Fibroblast of lung (primary cell): ENCODE results near the gene TMX4.

Experiments
- EZH2 ChIP-seq: IDR thresholded peaks from 2 replicates; pipeline ENCODE4 v1.5.1; 2012; ENCODE audit warnings: low read length, control low read depth, mild to moderate bottlenecking; ENCODE audit errors: missing control alignments
- TF ChIP-seq, protein P1 (sequence below), 2 donors: IDR thresholded peaks in 1 of 2; conservative IDR thresholded peaks in 1 of 2; 1 replicate in 1 of 2; 2 replicates in 1 of 2; pipeline ENCODE4 v1.5.1; 2011 to 2012; ENCODE audit warnings: low read length in 2 of 2, control low read depth in 1 of 2, inconsistent platforms in 1 of 2, low read depth in 1 of 2, mild to moderate bottlenecking in 1 of 2

DNA sequence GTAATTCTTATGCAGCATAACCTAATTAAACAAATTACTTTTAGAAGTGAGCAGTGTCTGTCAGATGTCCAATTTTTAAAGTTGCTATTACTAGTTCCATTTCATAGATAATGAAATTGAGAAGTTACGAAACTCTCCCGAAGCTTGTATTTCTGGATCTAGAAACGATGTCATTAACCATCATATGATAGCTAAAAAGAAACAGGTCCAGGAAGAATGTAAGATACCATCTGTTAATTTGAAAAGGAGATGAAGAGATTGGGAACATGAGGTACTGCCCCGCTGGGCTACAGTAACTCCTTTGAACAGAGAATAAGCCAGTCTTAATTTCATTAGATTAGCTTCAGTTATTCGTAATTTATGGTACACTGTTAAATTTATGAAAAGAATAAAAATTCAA, 47.5 kb upstream of the TMX4 start:
- TF ChIP-seq, protein P1, sequence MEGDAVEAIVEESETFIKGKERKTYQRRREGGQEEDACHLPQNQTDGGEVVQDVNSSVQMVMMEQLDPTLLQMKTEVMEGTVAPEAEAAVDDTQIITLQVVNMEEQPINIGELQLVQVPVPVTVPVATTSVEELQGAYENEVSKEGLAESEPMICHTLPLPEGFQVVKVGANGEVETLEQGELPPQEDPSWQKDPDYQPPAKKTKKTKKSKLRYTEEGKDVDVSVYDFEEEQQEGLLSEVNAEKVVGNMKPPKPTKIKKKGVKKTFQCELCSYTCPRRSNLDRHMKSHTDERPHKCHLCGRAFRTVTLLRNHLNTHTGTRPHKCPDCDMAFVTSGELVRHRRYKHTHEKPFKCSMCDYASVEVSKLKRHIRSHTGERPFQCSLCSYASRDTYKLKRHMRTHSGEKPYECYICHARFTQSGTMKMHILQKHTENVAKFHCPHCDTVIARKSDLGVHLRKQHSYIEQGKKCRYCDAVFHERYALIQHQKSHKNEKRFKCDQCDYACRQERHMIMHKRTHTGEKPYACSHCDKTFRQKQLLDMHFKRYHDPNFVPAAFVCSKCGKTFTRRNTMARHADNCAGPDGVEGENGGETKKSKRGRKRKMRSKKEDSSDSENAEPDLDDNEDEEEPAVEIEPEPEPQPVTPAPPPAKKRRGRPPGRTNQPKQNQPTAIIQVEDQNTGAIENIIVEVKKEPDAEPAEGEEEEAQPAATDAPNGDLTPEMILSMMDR (conservative IDR thresholded peaks at IDR 0.05 in 1 of 2, IDR thresholded peaks at IDR 0.05 in 1 of 2; ENCODE audit: low read depth in 1 of 2, low read length in 2 of 2) = no peak
- no peak for TF ChIP-seq EZH2
